ENCODE data around the gene CLSTN2. TPM values are rescaled to one million over a fixed set of nuclear protein-coding genes. Genes with fewer than 3 reads are reported as not detected.

The CLSTN2 gene
- total and polyA plus RNA-seq, 2 of the 8 experiments (the other 6 are each of a cell fraction or from before 2014, with no cell fraction given): 0.39 to 0.52 TPM

DNA sequence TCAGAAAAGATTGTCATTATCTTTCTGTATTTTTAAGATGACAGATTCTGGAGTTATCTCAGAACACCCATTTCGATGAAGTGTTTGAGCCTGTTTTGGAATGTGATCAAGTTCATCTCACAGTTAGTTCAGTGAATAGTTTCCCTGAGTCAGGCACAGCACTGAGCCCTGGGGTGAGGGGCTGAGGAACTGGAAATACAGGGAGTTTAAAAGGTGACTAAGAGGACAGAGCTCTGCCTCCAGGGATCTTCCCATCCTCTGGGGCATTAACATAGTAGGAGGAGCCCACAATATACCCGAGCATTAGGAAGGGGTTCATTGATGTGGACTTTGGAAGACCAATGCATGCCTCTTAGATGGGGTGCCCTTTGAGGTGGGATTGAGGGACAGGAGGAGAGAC is 355.1 kb downstream of the CLSTN2 start:
- H4K91ac ChIP-seq (replicated peaks; ENCODE audit: insufficient read length, low read length): no peak overlapping the region
- CTCF ChIA-PET (ENCODE audit: partially characterized antibody): no interaction called here
- no peaks in the 10 kb centered on the region for H3K79me1 ChIP-seq (ENCODE audit: low read depth, low read length)
- 0 out of 2 replicates have a peak overlapping the region, but pooled peaks have one; percentile 13 for H2AK5ac ChIP-seq (ENCODE audit: low read depth, low read length)
- H3K23ac ChIP-seq (ENCODE audit: insufficient read length): no peak overlapping the region
- peak overlapping the region; percentile 86; the same call in 1 of the 2 replicates for H2BK12ac ChIP-seq (ENCODE audit: low read depth, low read length)
- 78% methylated on average over 2 of the region's 2 CpGs; no CpG with 5 or more reads in 1 of the 2 experiments for WGBS, 2 experiments (ENCODE audit: extremely low coverage in 1 of 2, insufficient coverage in 1 of 2, insufficient read length in 1 of 2, insufficient replicate concordance in 2 of 2, low coverage in 1 of 2, low lambda C conversion rate in 2 of 2, missing lambda C conversion rate in 1 of 2)
- TF ChIP-seq, protein P1, sequence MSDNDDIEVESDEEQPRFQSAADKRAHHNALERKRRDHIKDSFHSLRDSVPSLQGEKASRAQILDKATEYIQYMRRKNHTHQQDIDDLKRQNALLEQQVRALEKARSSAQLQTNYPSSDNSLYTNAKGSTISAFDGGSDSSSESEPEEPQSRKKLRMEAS (IDR thresholded peaks at IDR 0.05): no peak
- TF ChIP-seq MAFK (IDR thresholded peaks at IDR 0.05; ENCODE audit: low read depth, low read length) (peak; percentile 40; the same call in 1 of the 2 replicates), HDAC6 (IDR thresholded peaks at IDR 0.05; ENCODE audit: low read depth, low read length) (no peak), SRF (IDR thresholded peaks at IDR 0.05; ENCODE audit: low read depth, low read length) (no peak), BACH1 (IDR thresholded peaks at IDR 0.05; ENCODE audit: low read length) (peak; percentile 30; the same call in 1 of the 2 replicates), TCF12 (IDR thresholded peaks at IDR 0.05; ENCODE audit: low read depth, low read length) (no peak), CTBP2 (IDR thresholded peaks at IDR 0.05; ENCODE audit: borderline replicate concordance, insufficient read depth, insufficient read length, low read length) (no peak)
- no peak overlapping the region for H3K56ac ChIP-seq (replicated peaks; ENCODE audit: insufficient read length, low read depth, low read length)
- H2BK120ac ChIP-seq (replicated peaks; ENCODE audit: low read depth, low read length): no peak overlapping the region
- no peaks in the 10 kb centered on the region for H3K9me3 ChIP-seq (ENCODE audit: insufficient read depth in 2 of 2, low read depth in 1 of 2, low read length in 1 of 2)
- H3K79me2 ChIP-seq (ENCODE audit: control insufficient read depth in 1 of 2, insufficient read depth in 2 of 2, low read length in 2 of 2): no peaks in the 10 kb centered on the region
- H4K8ac ChIP-seq (ENCODE audit: extremely low read depth, insufficient read depth, low read length): no peak overlapping the region
- H3K14ac ChIP-seq (ENCODE audit: insufficient read length): no peak overlapping the region
- peaks cover 0 to 9% (median 1%) of the 10 kb centered on the region in 4 experiments; a peak in 3 of 7 replicates for H3K4me1 ChIP-seq (replicated peaks in 1 of 4; ENCODE audit: control insufficient read depth in 3 of 4, insufficient read depth in 4 of 4, low read length in 3 of 4)
- H2BK5ac ChIP-seq (ENCODE audit: low read depth, low read length): peak overlapping the region; percentile 21; the same call in 1 of the 2 replicates
- no peaks in the 10 kb centered on the region for H4K20me1 ChIP-seq (replicated peaks in 1 of 2; ENCODE audit: control insufficient read depth in 1 of 2, insufficient read depth in 2 of 2, low read length in 2 of 2)
- no peak overlapping the region for H3K9ac ChIP-seq (replicated peaks in 1 of 4; ENCODE audit: extremely low read depth in 1 of 4, low read depth in 3 of 4, low read length in 3 of 4)
- no peak overlapping the region for H3K18ac ChIP-seq (ENCODE audit: extremely low read depth, low read length)
- FAIRE-seq (no peak), DNase-seq (ENCODE audit: low read depth in 1 of 2, low spot score in 2 of 2) (no peak)
- H3K4me2 ChIP-seq (ENCODE audit: insufficient read depth in 1 of 2, low read depth in 2 of 2, low read length in 2 of 2): no peak overlapping the region
- H3K36me3 ChIP-seq (ENCODE audit: control insufficient read depth in 2 of 4, insufficient read depth in 4 of 4, low read length in 3 of 4): no peaks in the 10 kb centered on the region
- no peak overlapping the region for H3K27ac ChIP-seq (ENCODE audit: low read depth, low read length)
- no peaks in the 10 kb centered on the region; a peak in 1 of 7 replicates for H3K27me3 ChIP-seq (replicated peaks in 1 of 4; ENCODE audit: control insufficient read depth in 3 of 4, extremely low read depth in 1 of 4, insufficient read depth in 3 of 4, low read length in 3 of 4)
- H3K4ac ChIP-seq (replicated peaks; ENCODE audit: insufficient read length, low read depth, low read length): no peak overlapping the region
- H2AFZ ChIP-seq (ENCODE audit: low read length): no peak overlapping the region
- H2BK15ac ChIP-seq (ENCODE audit: low read length): peak overlapping the region; percentile 84; the same call in 1 of the 2 replicates
- H4K5ac ChIP-seq (ENCODE audit: insufficient read length, low read depth, low read length): no peak overlapping the region
- H3K23me2 ChIP-seq (ENCODE audit: low read depth, low read length): no peaks in the 10 kb centered on the region; the same call in 1 of the 2 replicates
- H3K4me3 ChIP-seq (ENCODE audit: extremely low read depth in 1 of 4, insufficient read depth in 2 of 4, low read depth in 3 of 4, low read length in 4 of 4): no peak overlapping the region
- POLR2A ChIA-PET (ENCODE audit: partially characterized antibody): no interaction called here
- peak overlapping the region; percentile 43; the same call in 1 of the 2 replicates for H2BK20ac ChIP-seq (ENCODE audit: low read length)

Data from H1 (cell line).